HTR-8/SVneo (cell line): ENCODE data around the gene STAC3.

Source experiments
- DNase-seq: peaks from one replicate; pipeline ENCODE4 v3.0.0; 2011; ENCODE audit warnings: low spot score, mixed read lengths; ENCODE audit not compliant: insufficient read length
- FAIRE-seq: peaks from 2 replicates; lab custom pipeline; 2011; peaks lifted over from hg19 to GRCh38; lab: Jason Lieb, UNC

The STAC3 gene

DNA sequence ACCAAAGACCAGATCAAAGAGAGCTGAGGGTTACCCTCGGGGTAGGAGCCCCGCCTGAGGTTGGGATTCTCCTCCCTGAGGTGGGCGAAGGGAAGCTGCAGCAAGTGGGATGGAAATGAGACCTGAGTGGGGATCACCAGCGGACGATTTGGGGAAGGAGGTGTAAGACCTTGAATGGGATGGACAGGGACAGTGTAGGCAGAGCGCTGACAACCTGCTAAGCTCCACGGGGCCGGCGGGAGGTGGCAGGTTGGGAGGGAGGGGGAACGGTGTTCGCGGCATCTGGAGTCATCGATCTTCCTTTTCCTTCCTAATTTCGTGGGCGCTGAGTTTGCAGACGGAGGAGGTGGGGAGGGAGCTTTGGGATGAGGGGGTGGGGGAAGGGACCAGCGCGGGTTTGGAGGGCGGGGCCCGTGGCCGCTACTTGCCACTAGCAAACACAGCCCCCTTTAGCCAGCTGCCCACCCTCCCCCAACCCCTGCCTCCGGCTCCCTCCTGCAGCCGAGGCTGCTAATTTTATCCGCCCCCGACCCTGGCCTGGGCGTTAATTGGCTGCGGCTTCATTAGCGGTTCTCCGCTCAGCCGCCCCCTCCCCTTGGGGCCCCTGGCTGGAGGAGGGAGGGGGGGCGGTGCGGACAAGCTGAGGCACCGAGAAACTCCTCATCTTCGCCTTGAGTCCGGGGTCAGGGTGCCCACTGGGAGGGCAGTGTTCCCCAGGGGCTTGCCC is 24.2 kb downstream of the STAC3 start:
- no peak for DNase-seq
- no peak for FAIRE-seq

GRCh38 chr12:57225680-57226210 is 25.2 kb downstream of the STAC3 start:
- no peak for DNase-seq
- no peak for FAIRE-seq

GRCh38 chr12:57224973-57225679 is 25.9 kb downstream of the STAC3 start:
- no peak for FAIRE-seq

DNA sequence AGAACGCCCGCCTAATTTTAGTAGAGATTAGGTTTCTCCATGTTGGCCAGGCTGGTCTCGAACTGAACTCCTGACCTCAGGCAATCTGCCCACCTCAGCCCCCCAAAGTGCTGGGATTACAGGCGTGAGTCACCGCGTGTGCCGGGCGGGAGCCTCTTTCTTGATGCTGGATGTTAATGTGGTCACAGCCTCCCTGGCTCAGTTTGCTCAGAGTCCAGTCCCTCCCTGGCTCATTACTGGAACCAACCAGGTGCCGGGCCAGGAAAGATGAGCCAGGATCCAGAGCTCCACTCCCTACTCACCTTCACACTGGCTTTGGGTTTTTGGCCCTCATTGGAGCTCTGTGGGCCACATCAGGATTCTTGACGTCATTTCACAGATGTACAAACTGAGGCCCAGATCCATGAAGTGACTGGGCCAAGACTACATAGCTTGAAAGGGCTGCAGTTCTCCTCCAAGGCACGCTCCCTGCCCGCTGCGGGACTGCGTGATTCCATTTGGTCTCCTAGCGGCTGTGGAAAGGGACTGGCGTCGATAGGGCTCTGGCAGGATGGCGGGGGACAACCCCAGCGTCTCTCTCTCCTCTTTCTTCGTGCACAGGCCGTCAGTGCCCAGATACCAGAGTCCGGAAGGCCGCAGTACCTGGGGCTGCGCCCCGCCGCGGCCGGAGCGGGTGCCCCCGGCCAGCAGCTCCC is 26.6 kb downstream of the STAC3 start:
- FAIRE-seq: no peak
- DNase-seq: no peak

More at GRCh38 chr12:57224973-57225679, 25.9 kb downstream of the STAC3 start:
- no peak for DNase-seq

DNA sequence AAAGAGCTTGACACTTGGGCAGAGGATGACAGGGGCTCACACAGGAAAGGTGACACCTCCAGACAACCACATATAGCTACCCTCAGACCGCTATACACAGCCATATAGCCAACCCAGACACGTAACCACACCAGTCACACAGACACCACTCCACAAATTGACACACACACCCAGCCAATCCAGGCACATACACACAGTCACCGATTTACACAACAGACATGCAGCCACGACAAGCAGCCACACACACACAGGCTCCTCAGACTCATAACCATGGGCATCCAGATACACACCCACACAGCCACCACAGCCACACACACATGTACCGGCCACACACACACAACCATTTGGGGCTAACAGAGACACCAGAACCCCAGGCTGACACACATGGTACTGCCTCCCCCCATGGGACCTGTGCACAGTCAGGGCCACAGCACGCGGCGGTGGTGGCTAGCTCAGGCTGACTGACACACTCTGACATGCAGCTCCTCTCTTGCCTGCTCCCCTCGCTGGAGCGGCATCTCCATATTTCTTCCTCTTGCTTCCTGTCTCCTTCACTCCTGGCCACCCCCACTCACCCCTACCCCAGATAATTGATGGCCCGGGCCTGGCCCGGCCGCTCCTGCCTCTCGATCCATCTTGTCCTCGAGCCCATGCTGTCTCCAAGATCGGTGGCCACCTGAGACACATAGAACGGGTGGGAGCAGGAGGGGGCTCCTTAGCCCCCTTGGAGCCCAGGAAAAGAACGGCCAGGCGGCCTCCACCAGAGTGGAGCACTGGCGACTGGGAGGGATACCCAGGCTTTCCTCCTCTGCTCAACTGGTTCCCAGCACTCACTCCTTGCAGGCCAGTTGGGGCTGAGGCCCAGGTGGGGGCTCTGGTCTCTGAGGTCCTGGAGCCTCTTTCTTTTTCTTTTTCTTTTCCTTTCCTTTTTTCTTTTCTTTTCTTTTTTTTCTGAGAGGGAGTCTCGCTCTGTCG is 27.5 kb downstream of the STAC3 start:
- DNase-seq (no peak), FAIRE-seq (peak; percentile 63)

DNA sequence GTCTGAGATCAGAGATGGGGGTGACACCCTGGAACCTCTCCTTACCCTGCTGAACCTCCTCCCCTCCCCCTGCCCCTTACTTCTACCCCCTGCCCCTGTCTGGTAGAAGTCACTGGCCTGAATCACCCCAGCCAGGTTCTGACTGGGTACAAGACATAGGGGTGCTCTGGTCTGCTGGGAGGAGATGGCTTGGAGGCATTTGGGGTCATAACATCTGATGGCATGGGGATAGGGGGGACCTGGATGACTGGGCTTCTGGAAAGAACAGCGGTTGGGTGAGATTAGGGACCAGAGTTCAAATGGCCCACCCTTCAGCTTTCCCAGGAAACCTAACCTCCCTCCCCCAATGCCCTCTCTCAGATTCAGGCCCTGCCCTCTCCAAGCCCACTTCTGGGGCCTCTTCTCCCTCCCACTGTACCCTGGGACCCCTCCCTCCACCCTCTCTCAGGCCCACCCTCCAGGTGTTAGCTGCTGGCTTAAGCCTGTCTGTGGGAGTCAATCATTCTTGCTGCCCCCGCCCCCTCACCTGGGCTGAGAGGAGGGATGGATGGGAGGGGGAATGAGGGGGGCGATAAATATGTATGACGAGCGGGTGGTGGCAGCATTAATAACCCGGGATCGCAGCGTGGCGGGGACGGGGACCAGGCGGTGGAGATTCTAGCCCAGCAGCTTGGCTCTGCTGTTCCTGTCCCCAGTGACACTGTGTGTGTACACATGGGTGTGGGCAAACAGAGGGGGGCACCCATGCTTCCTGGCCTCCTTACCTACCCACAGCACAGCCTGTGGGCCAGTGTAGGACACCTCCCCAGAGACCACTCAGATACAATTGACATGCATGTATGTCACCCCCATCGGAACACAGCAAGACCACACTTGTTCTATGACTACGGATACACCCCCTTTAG is 28.4 kb downstream of the STAC3 start:
- FAIRE-seq (no peak), DNase-seq (no peak)

DNA sequence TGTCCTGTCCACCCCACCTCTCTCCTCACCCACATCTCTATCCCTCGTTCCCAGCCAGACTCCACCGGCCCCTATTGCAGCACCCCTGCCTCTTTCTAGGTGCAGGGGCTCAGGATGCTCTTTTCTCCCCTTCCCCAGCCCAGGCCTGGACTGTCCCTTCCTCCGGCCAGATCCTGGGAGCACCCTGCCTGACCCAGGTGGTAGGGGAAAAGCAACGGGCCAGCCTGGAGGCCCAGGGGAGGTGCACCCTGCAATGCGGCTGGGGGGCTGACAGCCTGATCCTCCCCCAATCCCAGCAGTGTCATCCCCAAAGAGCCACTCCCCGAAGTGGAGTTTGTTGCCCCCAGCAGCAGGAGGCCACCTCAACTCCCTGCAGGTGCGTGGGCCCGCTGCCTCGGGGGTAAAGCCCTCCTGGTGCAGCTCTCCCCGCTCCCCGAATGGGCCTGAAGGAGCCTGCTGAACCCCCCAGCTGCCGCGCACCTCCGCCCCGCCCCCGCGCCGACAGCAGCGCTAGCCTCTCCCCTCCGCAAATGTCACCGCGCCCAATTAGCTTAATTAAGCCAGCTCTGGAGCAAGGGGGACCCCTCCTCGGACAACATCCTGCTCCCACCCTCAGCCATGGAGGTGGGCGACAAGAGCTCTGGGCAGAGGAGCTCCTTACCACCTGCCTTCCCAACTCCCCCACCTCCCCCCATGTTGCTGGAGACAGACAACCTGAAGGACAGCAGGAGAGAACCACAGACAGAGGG is 29.6 kb downstream of the STAC3 start:
- FAIRE-seq (no peak), DNase-seq (no peak)

DNA sequence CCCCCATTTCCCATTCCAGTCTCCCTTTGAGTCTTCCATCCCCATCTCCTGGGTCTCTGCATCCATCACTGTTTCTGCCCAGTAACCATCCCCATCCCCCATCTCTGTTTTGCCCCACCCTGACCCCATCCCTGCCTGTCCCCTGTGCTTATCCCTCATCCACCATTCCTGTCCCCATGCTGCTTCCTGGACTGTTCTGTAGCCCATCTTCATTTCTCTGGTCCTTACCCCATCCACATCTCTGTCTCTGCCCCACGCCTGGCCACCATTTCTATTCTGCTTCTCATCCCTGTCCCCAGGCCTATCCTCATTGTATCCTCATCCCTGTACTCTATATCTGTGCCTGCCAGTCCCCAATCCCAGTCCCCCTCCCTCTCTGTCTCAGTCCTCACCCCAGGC is 30.2 kb downstream of the STAC3 start:
- DNase-seq (no peak), FAIRE-seq (no peak)

- DNase-seq: no peak
- no peak for FAIRE-seq
These were observed 30.8 kb downstream of the STAC3 start for GRCh38 chr12:57219993-57220754.

DNA sequence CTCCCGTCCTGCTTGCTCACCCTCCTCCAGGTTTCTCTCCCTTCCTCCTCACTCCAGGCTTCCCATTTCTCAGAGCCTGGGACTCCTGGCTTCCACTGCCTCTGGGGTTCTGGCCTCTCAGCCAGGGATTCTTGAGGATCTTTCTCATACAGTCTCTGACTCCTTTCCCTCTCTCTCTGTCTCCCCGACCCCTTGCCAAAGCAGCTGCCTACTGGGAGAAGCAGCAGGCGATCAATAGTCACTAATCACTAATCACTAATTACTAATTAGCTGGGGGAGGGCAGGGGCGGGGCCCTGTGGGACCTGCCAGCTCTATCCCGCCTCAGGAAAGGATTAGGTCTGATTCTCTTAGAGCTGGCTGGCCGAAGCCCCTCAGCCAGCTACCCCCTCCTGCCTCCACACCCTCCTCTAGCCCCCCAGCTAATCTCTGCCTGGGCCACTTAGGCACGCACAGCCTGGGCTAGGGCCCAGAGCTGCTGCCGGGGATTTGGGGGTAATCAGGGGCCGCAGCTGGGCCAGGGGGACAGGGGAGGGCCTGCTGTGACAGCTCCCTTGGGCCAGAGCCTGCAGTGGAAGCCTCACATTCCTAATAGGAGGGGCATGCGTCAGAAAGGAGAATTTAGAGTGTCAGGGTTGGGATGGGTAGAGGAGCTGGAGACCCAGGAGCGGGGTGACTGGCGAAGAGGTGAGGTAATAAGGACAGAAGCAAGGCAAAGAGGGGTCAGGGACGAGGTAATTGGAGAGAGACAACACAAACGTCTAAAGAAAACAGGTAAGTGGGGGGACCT is 31.6 kb downstream of the STAC3 start:
- FAIRE-seq (no peak), DNase-seq (no peak)

GRCh38 chr12:57218030-57218853 is 32.7 kb downstream of the STAC3 start:
- DNase-seq: no peak
- FAIRE-seq: no peak

DNA sequence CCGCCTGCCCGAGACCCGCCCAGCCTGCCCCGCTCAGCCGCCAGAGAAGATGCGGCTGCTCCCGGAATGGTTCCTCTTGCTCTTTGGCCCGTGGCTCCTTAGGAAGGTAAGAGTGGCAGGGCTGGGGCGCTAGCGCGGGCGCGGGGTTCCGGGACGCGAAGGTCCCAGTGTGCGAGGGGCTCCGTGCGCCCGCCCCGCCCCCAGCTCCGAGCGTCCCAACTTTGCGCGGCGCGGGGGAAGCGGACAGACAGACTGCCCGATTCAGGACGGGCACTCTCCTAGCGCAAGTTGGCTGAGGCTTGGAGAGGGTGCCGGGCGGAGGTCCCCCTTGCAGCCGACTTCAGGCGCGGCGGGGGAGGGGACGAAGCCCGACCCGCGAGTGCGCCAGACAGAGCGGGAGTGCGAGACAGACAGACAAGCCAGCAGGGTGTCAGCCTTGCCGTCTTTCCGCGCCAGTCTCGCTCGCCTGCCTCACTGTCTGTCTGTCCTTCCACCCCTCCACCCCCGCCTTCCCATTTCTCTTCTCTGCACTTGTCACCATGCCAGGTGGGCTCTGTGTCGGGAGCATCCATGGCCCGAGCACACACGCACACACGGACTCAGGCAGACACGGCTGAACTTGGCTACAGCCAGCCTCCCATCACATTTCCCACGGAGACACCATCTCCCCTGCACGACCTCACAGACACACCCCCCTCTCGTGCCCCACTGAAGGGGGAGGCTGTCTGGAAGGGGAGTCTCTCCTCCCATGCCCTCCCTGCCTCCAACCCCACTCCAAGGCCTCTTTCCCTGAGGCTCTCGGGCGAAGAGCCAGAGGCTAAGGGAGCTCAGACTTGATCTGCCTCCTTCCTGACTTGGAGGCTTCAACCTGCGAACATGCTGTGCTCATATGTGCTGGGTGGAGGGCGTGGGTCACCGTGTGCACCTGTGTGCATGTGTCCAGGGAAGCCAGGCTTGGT is 33.8 kb downstream of the STAC3 start:
- FAIRE-seq (peak; percentile 33), DNase-seq (no peak)

- DNase-seq (peak; percentile 53), FAIRE-seq (no peak)
These were observed 34.7 kb downstream of the STAC3 start, which contains the start of gene NXPH4 for GRCh38 chr12:57216014-57216911. NXPH4 (plus strand) TSS chr12:57216794; CDS start chr12:57216970, 176 bp downstream.

- FAIRE-seq (no peak), DNase-seq (no peak)
These were observed 35.3 kb downstream of the STAC3 start for GRCh38 chr12:57215668-57216013.
